B cell (primary cell): ENCODE results near the gene PIP4K2A.
"Not testable (repeated sequence)": the region's sequence is repeated elsewhere in the genome, so short reads cannot be mapped to it uniquely, and the experiment has no call there.

Source experiments
- EZH2 ChIP-seq: IDR thresholded peaks from 2 replicates; pipeline ENCODE4 v1.6.1; 2012; ENCODE audit warnings: borderline replicate concordance, low read depth, mild to moderate bottlenecking, moderate library complexity, low read length; ENCODE audit not compliant: insufficient read depth, poor library complexity, severe bottlenecking
- TF ChIP-seq, protein P1 (sequence below): fragments of 200-600 bp; IDR thresholded peaks from one replicate; pipeline ENCODE4 v1.8.0; 2022; ENCODE audit warnings: antibody characterized with exemption, mild to moderate bottlenecking

DNA sequence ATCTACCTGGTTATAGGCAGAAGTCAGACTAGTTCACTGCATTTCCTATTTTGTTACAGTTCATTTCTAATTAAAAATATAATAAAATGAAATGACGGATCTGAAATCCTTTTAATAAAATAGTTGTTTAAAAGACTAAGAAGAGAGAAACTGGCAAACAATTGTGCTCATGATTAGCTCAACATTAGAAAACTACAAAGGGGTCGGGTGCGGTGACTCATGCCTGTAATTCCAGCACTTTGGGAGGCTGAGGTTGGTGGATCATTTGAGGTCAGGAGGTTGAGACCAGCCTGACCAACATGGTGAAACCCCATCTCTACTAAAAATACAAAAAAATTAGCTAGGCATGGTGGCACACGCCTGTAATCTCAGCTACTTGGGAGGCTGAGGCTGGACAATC lies 27.3 kb upstream of the PIP4K2A start:
- TF ChIP-seq, protein P1, sequence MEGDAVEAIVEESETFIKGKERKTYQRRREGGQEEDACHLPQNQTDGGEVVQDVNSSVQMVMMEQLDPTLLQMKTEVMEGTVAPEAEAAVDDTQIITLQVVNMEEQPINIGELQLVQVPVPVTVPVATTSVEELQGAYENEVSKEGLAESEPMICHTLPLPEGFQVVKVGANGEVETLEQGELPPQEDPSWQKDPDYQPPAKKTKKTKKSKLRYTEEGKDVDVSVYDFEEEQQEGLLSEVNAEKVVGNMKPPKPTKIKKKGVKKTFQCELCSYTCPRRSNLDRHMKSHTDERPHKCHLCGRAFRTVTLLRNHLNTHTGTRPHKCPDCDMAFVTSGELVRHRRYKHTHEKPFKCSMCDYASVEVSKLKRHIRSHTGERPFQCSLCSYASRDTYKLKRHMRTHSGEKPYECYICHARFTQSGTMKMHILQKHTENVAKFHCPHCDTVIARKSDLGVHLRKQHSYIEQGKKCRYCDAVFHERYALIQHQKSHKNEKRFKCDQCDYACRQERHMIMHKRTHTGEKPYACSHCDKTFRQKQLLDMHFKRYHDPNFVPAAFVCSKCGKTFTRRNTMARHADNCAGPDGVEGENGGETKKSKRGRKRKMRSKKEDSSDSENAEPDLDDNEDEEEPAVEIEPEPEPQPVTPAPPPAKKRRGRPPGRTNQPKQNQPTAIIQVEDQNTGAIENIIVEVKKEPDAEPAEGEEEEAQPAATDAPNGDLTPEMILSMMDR, result not testable (repeated sequence)
- not testable (repeated sequence) for TF ChIP-seq EZH2
